Aorta (tissue), 5 donors: ENCODE measurements around the gene MGLL. TPM values are rescaled to one million over a fixed set of nuclear protein-coding genes. Genes with fewer than 3 reads are reported as not detected.

Experiments
- ATAC-seq: fragments of 200-7000 bp; cut with Tn5 transposase; one replicate; pipeline ENCODE4 v1.9.1; 2022; ENCODE audit warnings: moderate library complexity; ENCODE audit not compliant: low FRiP score
- DNase-seq, 2 donors: peaks; one replicate each; pipeline ENCODE4 v3.0.0-alpha.2; 2020
- H3K27ac ChIP-seq, 2 donors: one replicate each; pipeline ENCODE4 v1.5.1; 2013; ENCODE audit warnings: low read length in 2 of 2, mild to moderate bottlenecking in 2 of 2, moderate library complexity in 2 of 2, control low read depth in 1 of 2, inconsistent platforms in 1 of 2, low read depth in 1 of 2
- H3K27me3 ChIP-seq, 2 donors: one replicate each; pipeline ENCODE4 v1.6.1; 2013; ENCODE audit warnings: control low read depth in 1 of 2, low read length in 1 of 2, mild to moderate bottlenecking in 1 of 2, moderate library complexity in 1 of 2; ENCODE audit not compliant: insufficient read depth in 2 of 2, control insufficient read depth in 1 of 2
- H3K36me3 ChIP-seq, 2 donors: one replicate each; pipeline ENCODE4 v1.6.1; 2013; ENCODE audit warnings: control low read depth in 1 of 2, low read length in 1 of 2, mild to moderate bottlenecking in 1 of 2; ENCODE audit not compliant: insufficient read depth in 2 of 2, control insufficient read depth in 1 of 2
- H3K4me1 ChIP-seq, 2 donors: one replicate each; pipeline ENCODE4 v1.6.1; 2013; ENCODE audit warnings: low read length in 2 of 2, control low read depth in 1 of 2, mild to moderate bottlenecking in 1 of 2, moderate library complexity in 1 of 2; ENCODE audit not compliant: insufficient read depth in 2 of 2, control insufficient read depth in 1 of 2
- H3K4me3 ChIP-seq, 2 donors: one replicate each; pipeline ENCODE4 v1.5.1; 2013; ENCODE audit warnings: low read length in 2 of 2, control low read depth in 1 of 2, mild to moderate bottlenecking in 1 of 2
- H3K9me3 ChIP-seq: one replicate; pipeline ENCODE4 v1.6.1; 2013; ENCODE audit warnings: mild to moderate bottlenecking, low read length; ENCODE audit not compliant: control insufficient read depth
- WGBS, 2 donors: extraction: QIAGEN DNeasy Blood & Tissue Kit; methylation state at CpG; one replicate each; pipeline ENCODE4 v1.1.7; 2013; 5-methylcytosine and 5-hydroxymethylcytosine counted together
- intact Hi-C, 2 donors: fragments of 100-400 bp; cut with DNase I; formaldehyde crosslinking; loops; one replicate each; pipeline versions ENCODE4 v1.14.2 to v1.15.0; 2022
- polyA plus RNA-seq, 2 donors: library from polyadenylated mRNA; stranded (reverse); fragments of 200-250 nt; gene quantifications; one replicate each; pipeline ENCODE4 v1.2.3, GENCODE V29; 2013
- total RNA-seq, 2 donors: library from RNA; stranded (reverse); fragmentation: NEBNext Ultra II Directional; extraction: Animal tissue kit (Norgen Biotek cat#: 25700); gene quantifications; one replicate each; pipeline ENCODE4 v1.2.1, GENCODE V29; 2021
- donor health status: healthy with polysubstance abuse.
- donor health status: Bipolar disorder and iron deficiency.
- donor health status: DM: no; HTN: no; CAD: no.
- donor health status: DM: no; HTN: no; CAD: no.
- donor health status: DM: yes; HTN: yes; CAD: no.

MGLL gene
- total and polyA plus RNA-seq, 4 donors = 18.3 to 85.3 (median 50.7) TPM

- no peaks in the 10 kb centered on the region for H3K9me3 ChIP-seq
- H3K27ac ChIP-seq = no peak overlapping the region
- WGBS, 2 donors = 62% methylated on average over 6 of the region's 6 CpGs
- no peaks in the 10 kb centered on the region for H3K36me3 ChIP-seq
- ATAC-seq (no peak), DNase-seq (no peak)
- intact Hi-C loops = no loop called here
- H3K4me1 ChIP-seq = no peaks in the 10 kb centered on the region
- no peak overlapping the region for H3K4me3 ChIP-seq
- H3K27me3 ChIP-seq = no peaks in the 10 kb centered on the region
Measured at GRCh38 chr3:127857333-127857732, 35.0 kb upstream of the MGLL start.

- Histone ChIP-seq H3K36me3 (no peaks in the 10 kb centered on the region), H3K27me3 (no peaks in the 10 kb centered on the region), H3K4me3 (no peak overlapping the region), H3K4me1 (no peaks in the 10 kb centered on the region), H3K9me3 (no peaks in the 10 kb centered on the region), H3K27ac (no peak overlapping the region)
- ATAC-seq (no peak), DNase-seq (no peak)
- intact Hi-C loops = no loop called here
- WGBS, 2 donors = 89 to 92% methylated on average over 2 of the region's 2 CpGs
Measured at GRCh38 chr3:127856801-127857200, 34.5 kb upstream of the MGLL start.

- 63 to 79% methylated on average over 1 of the region's 1 CpG for WGBS, 2 donors
- Histone ChIP-seq H3K4me3 (no peak overlapping the region), H3K4me1 (no peaks in the 10 kb centered on the region), H3K9me3 (no peaks in the 10 kb centered on the region), H3K36me3 (no peaks in the 10 kb centered on the region), H3K27ac (no peak overlapping the region), H3K27me3 (no peaks in the 10 kb centered on the region)
- ATAC-seq = no peak
- DNase-seq = no peak
- intact Hi-C loops = no loop called here
Measured at GRCh38 chr3:127855246-127855645, 32.9 kb upstream of the MGLL start.

- H3K4me3 ChIP-seq = no peak overlapping the region
- 90 to 96% methylated on average over 10 of the region's 10 CpGs for WGBS, 2 donors
- no peaks in the 10 kb centered on the region for H3K27me3 ChIP-seq
- no peak overlapping the region for H3K27ac ChIP-seq
- intact Hi-C loops = no loop called here
- ATAC-seq (no peak), DNase-seq (peak in 1 of 2 donors; percentile 24)
- H3K4me1 ChIP-seq = no peaks in the 10 kb centered on the region
- no peaks in the 10 kb centered on the region for H3K9me3 ChIP-seq
- H3K36me3 ChIP-seq = no peaks in the 10 kb centered on the region
Measured at GRCh38 chr3:127853681-127854080, 31.4 kb upstream of the MGLL start.

- WGBS, 2 donors = 87% methylated on average over 9 of the region's 9 CpGs
- ATAC-seq = no peak
Measured at GRCh38 chr3:127851899-127852298, 29.6 kb upstream of the MGLL start.

GRCh38 chr3:127849368-127849767, 27.1 kb upstream of the MGLL start:
- H3K27ac ChIP-seq = no peak overlapping the region
- DNase-seq = no peak
- H3K4me1 ChIP-seq = no peaks in the 10 kb centered on the region
- WGBS, 2 donors = 91% methylated on average over 5 of the region's 5 CpGs
- H3K9me3 ChIP-seq = no peaks in the 10 kb centered on the region
- intact Hi-C loops = no loop called here
- no peaks in the 10 kb centered on the region for H3K36me3 ChIP-seq
- H3K4me3 ChIP-seq = no peak overlapping the region
- ATAC-seq = no peak
- H3K27me3 ChIP-seq = no peaks in the 10 kb centered on the region

More at GRCh38 chr3:127851899-127852298, 29.6 kb upstream of the MGLL start:
- no peak overlapping the region for H3K4me3 ChIP-seq
- H3K36me3 ChIP-seq = no peaks in the 10 kb centered on the region
- peak in 1 of 2 donors; percentile 43 for DNase-seq
- no peaks in the 10 kb centered on the region for H3K4me1 ChIP-seq
- no peaks in the 10 kb centered on the region for H3K27me3 ChIP-seq
- no peak overlapping the region for H3K27ac ChIP-seq
- H3K9me3 ChIP-seq = no peaks in the 10 kb centered on the region
- intact Hi-C loops = no loop called here

GRCh38 chr3:127848131-127849129, 26.1 kb upstream of the MGLL start:
- Histone ChIP-seq H3K36me3 (no peaks in the 10 kb centered on the region), H3K9me3 (no peaks in the 10 kb centered on the region), H3K27me3 (no peaks in the 10 kb centered on the region), H3K4me3 (no peak overlapping the region), H3K27ac (no peak overlapping the region), H3K4me1 (no peaks in the 10 kb centered on the region)
- ATAC-seq (no peak), DNase-seq (no peak)
- WGBS, 2 donors = 76 to 79% methylated on average over 9 of the region's 9 CpGs
- intact Hi-C loops = no loop called here

- Histone ChIP-seq H3K36me3 (no peaks in the 10 kb centered on the region), H3K27ac (no peak overlapping the region), H3K27me3 (no peaks in the 10 kb centered on the region), H3K4me3 (no peak overlapping the region), H3K4me1 (no peaks in the 10 kb centered on the region), H3K9me3 (no peaks in the 10 kb centered on the region)
- no peak for ATAC-seq
- WGBS, 2 donors = 93 to 94% methylated on average over 4 of the region's 4 CpGs
- DNase-seq = no peak
- intact Hi-C loops = no loop called here
Measured at GRCh38 chr3:127847236-127847720, 25.0 kb upstream of the MGLL start.

- Histone ChIP-seq H3K4me1 (no peaks in the 10 kb centered on the region), H3K36me3 (no peaks in the 10 kb centered on the region), H3K4me3 (no peak overlapping the region), H3K27me3 (no peaks in the 10 kb centered on the region), H3K9me3 (no peaks in the 10 kb centered on the region), H3K27ac (no peak overlapping the region)
- 56 to 76% methylated on average over 1 of the region's 1 CpG for WGBS, 2 donors
- DNase-seq = no peak
- no peak for ATAC-seq
- intact Hi-C loops = no loop called here
Measured at GRCh38 chr3:127846576-127846975, 24.3 kb upstream of the MGLL start.
